ENCODE data around the gene MGAT3. TPM values are rescaled to one million over a fixed set of nuclear protein-coding genes. Genes with fewer than 3 reads are reported as not detected.
A peak's percentile ranks its signal among the peaks of the same experiment; 100 is the strongest.

MGAT3 gene
- total and polyA plus RNA-seq, 9 of the 15 experiments (the other 6 are each of a cell fraction or from before 2014, with no cell fraction given), result 0.10 to 11.5 (median 4.6) TPM

GRCh38 chr22:39524089-39524752 is 67.4 kb downstream of the MGAT3 start (continued):
- TF ChIP-seq, protein P1, sequence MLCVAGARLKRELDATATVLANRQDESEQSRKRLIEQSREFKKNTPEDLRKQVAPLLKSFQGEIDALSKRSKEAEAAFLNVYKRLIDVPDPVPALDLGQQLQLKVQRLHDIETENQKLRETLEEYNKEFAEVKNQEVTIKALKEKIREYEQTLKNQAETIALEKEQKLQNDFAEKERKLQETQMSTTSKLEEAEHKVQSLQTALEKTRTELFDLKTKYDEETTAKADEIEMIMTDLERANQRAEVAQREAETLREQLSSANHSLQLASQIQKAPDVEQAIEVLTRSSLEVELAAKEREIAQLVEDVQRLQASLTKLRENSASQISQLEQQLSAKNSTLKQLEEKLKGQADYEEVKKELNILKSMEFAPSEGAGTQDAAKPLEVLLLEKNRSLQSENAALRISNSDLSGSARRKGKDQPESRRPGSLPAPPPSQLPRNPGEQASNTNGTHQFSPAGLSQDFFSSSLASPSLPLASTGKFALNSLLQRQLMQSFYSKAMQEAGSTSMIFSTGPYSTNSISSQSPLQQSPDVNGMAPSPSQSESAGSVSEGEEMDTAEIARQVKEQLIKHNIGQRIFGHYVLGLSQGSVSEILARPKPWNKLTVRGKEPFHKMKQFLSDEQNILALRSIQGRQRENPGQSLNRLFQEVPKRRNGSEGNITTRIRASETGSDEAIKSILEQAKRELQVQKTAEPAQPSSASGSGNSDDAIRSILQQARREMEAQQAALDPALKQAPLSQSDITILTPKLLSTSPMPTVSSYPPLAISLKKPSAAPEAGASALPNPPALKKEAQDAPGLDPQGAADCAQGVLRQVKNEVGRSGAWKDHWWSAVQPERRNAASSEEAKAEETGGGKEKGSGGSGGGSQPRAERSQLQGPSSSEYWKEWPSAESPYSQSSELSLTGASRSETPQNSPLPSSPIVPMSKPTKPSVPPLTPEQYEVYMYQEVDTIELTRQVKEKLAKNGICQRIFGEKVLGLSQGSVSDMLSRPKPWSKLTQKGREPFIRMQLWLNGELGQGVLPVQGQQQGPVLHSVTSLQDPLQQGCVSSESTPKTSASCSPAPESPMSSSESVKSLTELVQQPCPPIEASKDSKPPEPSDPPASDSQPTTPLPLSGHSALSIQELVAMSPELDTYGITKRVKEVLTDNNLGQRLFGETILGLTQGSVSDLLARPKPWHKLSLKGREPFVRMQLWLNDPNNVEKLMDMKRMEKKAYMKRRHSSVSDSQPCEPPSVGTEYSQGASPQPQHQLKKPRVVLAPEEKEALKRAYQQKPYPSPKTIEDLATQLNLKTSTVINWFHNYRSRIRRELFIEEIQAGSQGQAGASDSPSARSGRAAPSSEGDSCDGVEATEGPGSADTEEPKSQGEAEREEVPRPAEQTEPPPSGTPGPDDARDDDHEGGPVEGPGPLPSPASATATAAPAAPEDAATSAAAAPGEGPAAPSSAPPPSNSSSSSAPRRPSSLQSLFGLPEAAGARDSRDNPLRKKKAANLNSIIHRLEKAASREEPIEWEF (CRISPR knock-in tag; IDR thresholded peaks at IDR 0.05), result no peak
- TF ChIP-seq IRF2 (CRISPR knock-in tag; IDR thresholded peaks at IDR 0.05) (no peak), POLR2G (IDR thresholded peaks at IDR 0.05; ENCODE audit: low read depth, low read length) (peak; percentile 69), ZNF76 (CRISPR knock-in tag; IDR thresholded peaks at IDR 0.05; ENCODE audit: borderline replicate concordance) (no peak), ZNF143 (CRISPR knock-in tag; IDR thresholded peaks at IDR 0.05) (no peak), SIN3B (IDR thresholded peaks at IDR 0.05; ENCODE audit: low read depth) (no peak), ZNF263 (CRISPR knock-in tag; IDR thresholded peaks at IDR 0.05; ENCODE audit: borderline replicate concordance) (peak; percentile 92), TAF1 (IDR thresholded peaks at IDR 0.05; ENCODE audit: control insufficient read depth, extremely low read depth, insufficient read depth, low read length, severe bottlenecking) (no peak), MYNN (IDR thresholded peaks at IDR 0.05) (peak; percentile 11; the same call in 1 of the 2 replicates), MYNN (CRISPR knock-in tag; IDR thresholded peaks at IDR 0.05) (no peak), ZNF75A (CRISPR knock-in tag; IDR thresholded peaks at IDR 0.05) (no peak)
